HepG2 (cell line): Measurements from ENCODE around the gene SLC43A1. TPM values are rescaled to one million over a fixed set of nuclear protein-coding genes. Genes with fewer than 3 reads are reported as not detected.

Experiments
- ATF1 ChIP-seq: IDR thresholded peaks from 2 replicates; pipeline ENCODE4 v1.6.1; 2016; ENCODE audit warnings: mild to moderate bottlenecking, control low read depth
- FOXO1 ChIP-seq: sonication (generic); formaldehyde crosslinking; IDR thresholded peaks from 2 replicates; pipeline ENCODE4 v1.4.0; 2020; ENCODE audit warnings: missing genetic modification reagents
- HINFP ChIP-seq: sonication (generic); formaldehyde crosslinking; IDR thresholded peaks from 2 replicates; pipeline ENCODE4 v1.4.0; 2020; ENCODE audit warnings: low read depth, mild to moderate bottlenecking, missing genetic modification reagents
- HNRNPL ChIP-seq: fragments of 200-400 bp; formaldehyde crosslinking; IDR thresholded peaks from 2 replicates; pipeline ENCODE4 v1.6.1; 2017; ENCODE audit warnings: mild to moderate bottlenecking, low read depth, low read length
- IKZF5 ChIP-seq: IDR thresholded peaks from 2 replicates; pipeline ENCODE4 v1.6.1; 2018; ENCODE audit warnings: missing genetic modification reagents, mild to moderate bottlenecking, missing compliant biosample characterization
- ISX ChIP-seq: sonication (generic); formaldehyde crosslinking; conservative IDR thresholded peaks from 2 replicates; pipeline ENCODE4 v1.5.0; 2020; ENCODE audit warnings: missing genetic modification reagents
- KAT8 ChIP-seq: IDR thresholded peaks from 2 replicates; pipeline ENCODE4 v1.6.1; 2016; ENCODE audit warnings: missing genetic modification reagents, missing compliant biosample characterization
- RAD51 ChIP-seq: fragments of 450-650 bp; IDR thresholded peaks from 2 replicates; pipeline ENCODE4 v1.6.1; 2016; ENCODE audit warnings: borderline replicate concordance
- RFX3 ChIP-seq: IDR thresholded peaks from 2 replicates; pipeline ENCODE4 v1.6.1; 2016; ENCODE audit warnings: missing biosample characterization, missing genetic modification reagents
- TAF1 ChIP-seq: sonication (generic); formaldehyde crosslinking; IDR thresholded peaks from 2 replicates; pipeline ENCODE4 v1.4.0; 2020; ENCODE audit warnings: missing genetic modification reagents
- ZBTB10 ChIP-seq: sonication (generic); formaldehyde crosslinking; IDR thresholded peaks from 2 replicates; pipeline ENCODE4 v1.4.0; 2020; ENCODE audit warnings: missing genetic modification reagents, borderline replicate concordance
- ZBTB38 ChIP-seq: sonication (generic); formaldehyde crosslinking; IDR thresholded peaks from 2 replicates; pipeline ENCODE4 v1.5.1; 2020; ENCODE audit warnings: mild to moderate bottlenecking, missing genetic modification reagents
- ZNF256 ChIP-seq: sonication (generic); formaldehyde crosslinking; conservative IDR thresholded peaks from 2 replicates; pipeline ENCODE4 v1.4.0; 2020; ENCODE audit warnings: missing genetic modification reagents
- ZNF276 ChIP-seq: sonication (generic); formaldehyde crosslinking; IDR thresholded peaks from 2 replicates; pipeline ENCODE4 v1.4.0; 2020; ENCODE audit warnings: mild to moderate bottlenecking, low read depth, missing genetic modification reagents
- ZNF557 ChIP-seq: sonication (generic); formaldehyde crosslinking; IDR thresholded peaks from 2 replicates; pipeline ENCODE4 v1.4.0; 2020; ENCODE audit warnings: missing genetic modification reagents
- ZNF792 ChIP-seq: IDR thresholded peaks from 2 replicates; pipeline ENCODE4 v1.6.1; 2016
- polyA plus RNA-seq, 8 experiments: library from polyadenylated mRNA; depleted of rRNA in 3 of 8; stranded (reverse) in 7 of 8; unstranded in 1 of 8; fragments of >200 nt; fragmentation: Illumina TruSeq in 4 of 8; extraction: Trizol in 4 of 8; gene quantifications; 2 replicates each; pipeline versions ENCODE4 v1.2.1 to v1.2.3, GENCODE V29; 2011 to 2016; ENCODE audit warnings: low read depth in 4 of 8, missing spikeins in 1 of 8, mixed read lengths in 1 of 8; ENCODE audit not compliant: insufficient read depth in 1 of 8
- total RNA-seq, 5 experiments: library from RNA; depleted of rRNA; stranded (reverse); fragments of >200 nt; fragmentation: Illumina TruSeq; extraction: Trizol; gene quantifications; 2 replicates each; pipeline ENCODE4 v1.2.3, GENCODE V29; 2016; ENCODE audit warnings: low read depth in 1 of 5
- TF ChIP-seq, protein P1 (sequence below): sonication (generic); formaldehyde crosslinking; IDR thresholded peaks from 2 replicates; pipeline ENCODE4 v1.8.0; 2023; ENCODE audit warnings: mild to moderate bottlenecking, missing genetic modification reagents
- TF ChIP-seq, protein P2 (sequence below): sonication (generic); formaldehyde crosslinking; IDR thresholded peaks from 2 replicates; pipeline ENCODE4 v1.8.0; 2022; ENCODE audit warnings: mild to moderate bottlenecking, missing genetic modification reagents; ENCODE audit not compliant: insufficient replicate concordance

SLC43A1 gene
- total and polyA plus RNA-seq, 2 of the 13 experiments (the other 11 are each of a cell fraction or from before 2014, with no cell fraction given) = 72.3 to 87.6 TPM

DNA sequence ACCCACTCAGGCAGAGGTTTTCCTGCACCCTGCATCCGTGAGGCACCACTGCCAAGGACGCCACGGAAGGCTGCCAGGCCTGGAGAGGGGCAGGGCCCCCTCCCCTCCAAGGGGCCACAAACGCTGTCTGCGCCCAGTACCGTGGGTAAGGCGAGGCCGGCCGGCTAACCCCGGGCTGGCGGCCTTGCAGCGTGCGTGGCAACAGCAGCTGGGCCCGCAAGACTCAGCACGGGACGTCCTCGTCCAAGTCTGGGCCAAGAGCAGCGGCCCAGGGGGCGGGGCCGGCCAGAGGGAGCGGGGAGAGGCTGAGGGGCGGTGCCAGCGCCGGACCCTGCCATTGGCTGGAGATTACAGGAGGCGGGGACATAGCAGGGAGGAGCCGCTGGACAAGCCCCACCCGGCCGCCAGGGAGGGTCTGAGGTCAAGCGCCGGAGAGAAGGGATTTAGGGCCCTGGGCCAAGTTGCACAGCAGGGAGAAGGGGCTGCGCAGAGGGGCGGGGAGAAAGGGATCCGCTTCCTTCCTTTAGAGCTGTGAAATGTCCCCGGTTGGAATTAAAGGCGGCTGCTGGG, 16.0 kb downstream of the SLC43A1 start (continued):
- TF ChIP-seq ZBTB10 (CRISPR knock-in tag) (no peak), HINFP (CRISPR knock-in tag) (no peak), ZNF276 (CRISPR knock-in tag) (no peak), ZBTB38 (CRISPR knock-in tag) (peak; percentile 67; the same call in 1 of the 2 replicates), TAF1 (CRISPR knock-in tag) (peak; percentile 60; the same call in 1 of the 2 replicates), ZNF256 (CRISPR knock-in tag) (no peak), IKZF5 (no peak), RFX3 (no peak), HNRNPL (0 out of 2 replicates have a peak, but pooled peaks have one; percentile 19), FOXO1 (CRISPR knock-in tag) (no peak), ZNF557 (CRISPR knock-in tag) (no peak), ATF1 (no peak), ZNF792 (CRISPR knock-in tag) (no peak), KAT8 (no peak), RAD51 (no peak), ISX (CRISPR knock-in tag) (no peak)
- TF ChIP-seq, protein P1, sequence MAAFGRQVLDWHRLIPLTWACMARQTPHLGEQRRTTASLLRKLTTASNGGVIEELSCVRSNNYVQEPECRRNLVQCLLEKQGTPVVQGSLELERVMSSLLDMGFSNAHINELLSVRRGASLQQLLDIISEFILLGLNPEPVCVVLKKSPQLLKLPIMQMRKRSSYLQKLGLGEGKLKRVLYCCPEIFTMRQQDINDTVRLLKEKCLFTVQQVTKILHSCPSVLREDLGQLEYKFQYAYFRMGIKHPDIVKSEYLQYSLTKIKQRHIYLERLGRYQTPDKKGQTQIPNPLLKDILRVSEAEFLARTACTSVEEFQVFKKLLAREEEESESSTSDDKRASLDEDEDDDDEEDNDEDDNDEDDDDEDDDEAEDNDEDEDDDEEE = no peak
- TF ChIP-seq, protein P2, sequence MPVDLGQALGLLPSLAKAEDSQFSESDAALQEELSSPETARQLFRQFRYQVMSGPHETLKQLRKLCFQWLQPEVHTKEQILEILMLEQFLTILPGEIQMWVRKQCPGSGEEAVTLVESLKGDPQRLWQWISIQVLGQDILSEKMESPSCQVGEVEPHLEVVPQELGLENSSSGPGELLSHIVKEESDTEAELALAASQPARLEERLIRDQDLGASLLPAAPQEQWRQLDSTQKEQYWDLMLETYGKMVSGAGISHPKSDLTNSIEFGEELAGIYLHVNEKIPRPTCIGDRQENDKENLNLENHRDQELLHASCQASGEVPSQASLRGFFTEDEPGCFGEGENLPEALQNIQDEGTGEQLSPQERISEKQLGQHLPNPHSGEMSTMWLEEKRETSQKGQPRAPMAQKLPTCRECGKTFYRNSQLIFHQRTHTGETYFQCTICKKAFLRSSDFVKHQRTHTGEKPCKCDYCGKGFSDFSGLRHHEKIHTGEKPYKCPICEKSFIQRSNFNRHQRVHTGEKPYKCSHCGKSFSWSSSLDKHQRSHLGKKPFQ (CRISPR knock-in tag) = no peak
